ENCODE results near the gene ANGPTL2. TPM values are rescaled to one million over a fixed set of nuclear protein-coding genes. Genes with fewer than 3 reads are reported as not detected.

ANGPTL2 gene
- total RNA-seq, 1 donor from 2014 or later = 4.9 TPM

- no peaks in the 10 kb centered on the region for H3K36me3 ChIP-seq (ENCODE audit: control insufficient read depth, insufficient read depth, low read length)
- DNase-seq (ENCODE audit: low read depth) = no peak
- no peaks in the 10 kb centered on the region for H3K27me3 ChIP-seq (ENCODE audit: control insufficient read depth, insufficient read depth, low read length)
- no peak for TF ChIP-seq CTCF (IDR thresholded peaks at IDR 0.05; ENCODE audit: insufficient read depth, low read length, poor library complexity, severe bottlenecking)
- no peak overlapping the region for H3K4me3 ChIP-seq (ENCODE audit: low read depth, low read length)
Measured at GRCh38 chr9:127058011-127058644, 64.3 kb downstream of the ANGPTL2 start.

GRCh38 chr9:127056446-127056845, 66.0 kb downstream of the ANGPTL2 start:
- Histone ChIP-seq H3K27me3 (ENCODE audit: control insufficient read depth, insufficient read depth, low read length) (no peaks in the 10 kb centered on the region), H3K4me3 (ENCODE audit: low read depth, low read length) (no peak overlapping the region), H3K36me3 (ENCODE audit: control insufficient read depth, insufficient read depth, low read length) (no peaks in the 10 kb centered on the region)
- no peak for TF ChIP-seq CTCF (IDR thresholded peaks at IDR 0.05; ENCODE audit: insufficient read depth, low read length, poor library complexity, severe bottlenecking)
- no peak for DNase-seq (ENCODE audit: low read depth)

GRCh38 chr9:127055745-127056402, 66.6 kb downstream of the ANGPTL2 start:
- no peak for TF ChIP-seq CTCF (IDR thresholded peaks at IDR 0.05; ENCODE audit: insufficient read depth, low read length, poor library complexity, severe bottlenecking)

GRCh38 chr9:127053960-127054359, 68.5 kb downstream of the ANGPTL2 start:
- no peak for TF ChIP-seq CTCF (IDR thresholded peaks at IDR 0.05; ENCODE audit: insufficient read depth, low read length, poor library complexity, severe bottlenecking)
- Histone ChIP-seq H3K36me3 (ENCODE audit: control insufficient read depth, insufficient read depth, low read length) (no peaks in the 10 kb centered on the region), H3K4me3 (ENCODE audit: low read depth, low read length) (no peak overlapping the region), H3K27me3 (ENCODE audit: control insufficient read depth, insufficient read depth, low read length) (no peaks in the 10 kb centered on the region)
- no peak for DNase-seq (ENCODE audit: low read depth)

More at GRCh38 chr9:127055745-127056402, 66.6 kb downstream of the ANGPTL2 start:
- Histone ChIP-seq H3K4me3 (ENCODE audit: low read depth, low read length) (no peak overlapping the region), H3K27me3 (ENCODE audit: control insufficient read depth, insufficient read depth, low read length) (no peaks in the 10 kb centered on the region), H3K36me3 (ENCODE audit: control insufficient read depth, insufficient read depth, low read length) (no peaks in the 10 kb centered on the region)
- DNase-seq (ENCODE audit: low read depth) = no peak

- H3K36me3 ChIP-seq (ENCODE audit: control insufficient read depth, insufficient read depth, low read length) = no peaks in the 10 kb centered on the region
- no peaks in the 10 kb centered on the region for H3K27me3 ChIP-seq (ENCODE audit: control insufficient read depth, insufficient read depth, low read length)
- no peak overlapping the region for H3K4me3 ChIP-seq (ENCODE audit: low read depth, low read length)
- no peak for TF ChIP-seq CTCF (IDR thresholded peaks at IDR 0.05; ENCODE audit: insufficient read depth, low read length, poor library complexity, severe bottlenecking)
- no peak for DNase-seq (ENCODE audit: low read depth)
Measured at GRCh38 chr9:127053057-127053821, 69.2 kb downstream of the ANGPTL2 start.
